ENCODE data around the gene SH2D4B.

DNA sequence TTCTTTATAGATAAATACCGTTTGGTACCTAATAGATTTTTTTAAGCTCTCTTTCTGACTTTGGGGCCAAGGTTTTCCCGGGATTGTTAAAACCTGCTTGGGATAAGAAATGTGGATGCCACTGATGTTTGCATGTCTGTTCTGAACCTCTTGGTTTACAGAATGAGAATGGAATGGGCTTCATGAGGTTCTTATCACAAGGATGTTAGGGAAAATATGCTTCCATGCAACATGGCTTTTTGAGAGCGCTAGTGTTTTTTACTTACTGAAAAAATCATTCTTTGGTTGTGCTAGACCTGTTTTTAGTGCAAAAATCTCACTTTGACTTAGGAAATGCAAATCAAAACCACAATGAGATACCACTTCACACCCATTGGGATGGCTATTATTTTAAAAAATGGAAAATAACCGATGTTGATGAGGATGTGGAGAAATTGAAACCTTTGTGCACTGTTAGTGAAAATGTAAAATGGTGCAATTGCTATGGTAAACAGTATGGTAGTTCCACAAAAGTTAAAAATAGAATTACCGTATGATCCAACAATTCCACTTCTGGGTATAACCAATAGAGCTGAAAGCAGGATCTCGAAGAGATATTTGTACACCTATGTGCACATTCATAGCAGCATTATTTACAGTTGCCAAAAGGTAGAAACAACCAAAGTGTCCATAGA is 44.7 kb upstream of the SH2D4B start:
- TF ChIP-seq CTCF (IDR thresholded peaks at IDR 0.05): no peak
- no peak for TF ChIP-seq POLR2A (IDR thresholded peaks at IDR 0.05)

Measured in breast epithelium (tissue), 3 donors.